Smooth muscle cell of the coronary artery (primary cell): ENCODE results near the gene VPS18. TPM values are rescaled to one million over a fixed set of nuclear protein-coding genes. Genes with fewer than 3 reads are reported as not detected.

Source experiments
- total RNA-seq: library from RNA; depleted of rRNA; stranded (reverse); fragments of >200 nt; gene quantifications from 2 replicates; pipeline ENCODE4 v1.2.3, GENCODE V29; 2014; ENCODE audit warnings: low replicate concordance

VPS18 gene, protein sequence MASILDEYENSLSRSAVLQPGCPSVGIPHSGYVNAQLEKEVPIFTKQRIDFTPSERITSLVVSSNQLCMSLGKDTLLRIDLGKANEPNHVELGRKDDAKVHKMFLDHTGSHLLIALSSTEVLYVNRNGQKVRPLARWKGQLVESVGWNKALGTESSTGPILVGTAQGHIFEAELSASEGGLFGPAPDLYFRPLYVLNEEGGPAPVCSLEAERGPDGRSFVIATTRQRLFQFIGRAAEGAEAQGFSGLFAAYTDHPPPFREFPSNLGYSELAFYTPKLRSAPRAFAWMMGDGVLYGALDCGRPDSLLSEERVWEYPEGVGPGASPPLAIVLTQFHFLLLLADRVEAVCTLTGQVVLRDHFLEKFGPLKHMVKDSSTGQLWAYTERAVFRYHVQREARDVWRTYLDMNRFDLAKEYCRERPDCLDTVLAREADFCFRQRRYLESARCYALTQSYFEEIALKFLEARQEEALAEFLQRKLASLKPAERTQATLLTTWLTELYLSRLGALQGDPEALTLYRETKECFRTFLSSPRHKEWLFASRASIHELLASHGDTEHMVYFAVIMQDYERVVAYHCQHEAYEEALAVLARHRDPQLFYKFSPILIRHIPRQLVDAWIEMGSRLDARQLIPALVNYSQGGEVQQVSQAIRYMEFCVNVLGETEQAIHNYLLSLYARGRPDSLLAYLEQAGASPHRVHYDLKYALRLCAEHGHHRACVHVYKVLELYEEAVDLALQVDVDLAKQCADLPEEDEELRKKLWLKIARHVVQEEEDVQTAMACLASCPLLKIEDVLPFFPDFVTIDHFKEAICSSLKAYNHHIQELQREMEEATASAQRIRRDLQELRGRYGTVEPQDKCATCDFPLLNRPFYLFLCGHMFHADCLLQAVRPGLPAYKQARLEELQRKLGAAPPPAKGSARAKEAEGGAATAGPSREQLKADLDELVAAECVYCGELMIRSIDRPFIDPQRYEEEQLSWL
- 36.3 and 54.9 TPM in 2 replicates for total RNA-seq

DNA sequence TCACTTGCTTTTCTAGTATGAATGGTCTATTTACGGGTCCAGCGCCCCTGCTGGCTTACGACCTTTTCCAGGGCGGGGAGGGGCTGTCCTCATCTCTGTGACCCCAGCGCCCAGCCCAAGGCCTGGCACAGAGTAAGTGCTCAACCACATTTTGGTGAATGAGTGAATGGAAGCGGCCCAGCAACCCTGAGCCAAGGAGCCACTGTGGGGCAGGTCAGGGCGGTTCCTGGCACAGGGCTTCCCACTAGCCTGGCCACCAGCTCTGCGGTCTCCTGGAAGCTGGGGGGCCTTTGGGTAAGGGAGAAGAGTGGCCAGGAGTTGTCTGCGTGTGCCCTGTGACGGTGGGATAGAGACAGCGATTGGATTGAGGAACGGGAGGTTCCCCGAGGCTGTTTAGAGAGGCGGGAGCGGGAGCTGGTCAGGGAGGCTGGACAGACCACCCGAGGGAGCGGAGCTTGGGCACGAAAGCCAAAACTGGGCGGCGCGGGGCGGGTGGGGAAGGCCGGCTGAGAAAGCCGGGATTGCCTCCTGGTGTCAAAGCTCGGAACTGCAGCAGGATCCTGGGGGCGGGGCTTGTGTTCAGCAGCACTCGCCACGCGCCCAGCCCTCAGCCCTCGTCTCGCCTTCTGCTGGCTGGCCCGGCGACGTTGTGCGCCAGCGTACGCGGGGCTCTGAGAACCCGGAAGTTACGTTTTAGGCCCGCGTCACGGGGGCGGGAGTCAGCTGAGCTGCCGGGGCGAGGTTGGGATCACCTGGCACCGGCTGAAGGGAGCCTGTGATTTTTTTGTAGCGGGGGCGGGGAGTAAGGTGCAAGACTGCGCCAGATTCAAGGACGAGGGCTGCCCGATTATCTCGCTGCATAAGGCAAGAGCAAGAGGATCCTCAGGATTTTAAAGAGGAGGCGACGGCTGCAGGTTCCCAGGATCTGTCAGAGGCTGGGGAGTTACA lies at the start of gene VPS18:
Gene VPS18 (plus strand): TSS at position 718 of the 948 bp plus-strand sequence. CDS start 319 bp downstream, outside the sequence.

DNA sequence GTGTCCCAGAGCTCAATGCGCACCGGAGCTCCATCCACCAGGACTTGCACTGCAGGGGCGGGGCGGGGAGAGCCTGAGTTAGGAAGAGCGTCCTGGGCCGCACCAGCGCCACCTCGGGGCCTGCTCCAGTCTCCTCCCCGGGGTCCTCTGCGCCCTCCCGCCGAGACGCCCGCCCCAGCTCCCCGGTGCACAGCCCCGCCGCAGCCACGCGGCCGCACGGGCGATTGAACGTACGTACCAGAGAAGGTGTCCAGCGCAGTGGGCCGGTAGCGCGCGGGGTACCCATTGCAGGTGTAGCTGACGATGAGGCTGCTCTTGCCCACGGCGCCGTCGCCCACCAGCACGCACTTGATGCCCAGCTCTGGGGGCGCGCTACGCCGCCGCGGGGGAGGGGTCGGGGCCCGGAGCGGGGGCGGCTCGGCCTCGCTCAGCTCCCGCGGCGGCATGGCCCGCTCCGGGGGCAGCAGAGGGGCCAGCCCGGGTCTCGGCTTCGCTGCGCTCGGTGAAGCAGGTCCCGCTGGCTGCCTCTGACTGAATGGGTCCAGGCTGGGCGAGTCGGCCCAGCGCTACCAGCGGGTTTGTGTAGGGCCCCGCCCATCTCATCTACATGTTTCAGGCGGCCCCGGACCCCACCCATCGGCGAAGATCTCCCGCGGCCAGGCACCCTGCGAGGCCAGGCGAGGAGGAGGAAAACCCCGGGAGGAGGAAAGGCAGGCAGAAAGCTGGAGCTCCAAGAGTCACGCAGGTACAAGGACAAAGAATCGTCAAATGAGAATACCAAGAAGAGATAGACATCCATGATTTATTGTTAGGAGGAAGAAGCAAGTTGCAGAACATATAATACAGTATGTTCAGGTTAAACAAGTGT lies 20.3 kb upstream of the VPS18 start, which contains the start of gene RHOV:
Gene RHOV (minus strand): TSS at position 541 of the 868 bp plus-strand sequence. CDS start 95 bp downstream, at position 446.

DNA sequence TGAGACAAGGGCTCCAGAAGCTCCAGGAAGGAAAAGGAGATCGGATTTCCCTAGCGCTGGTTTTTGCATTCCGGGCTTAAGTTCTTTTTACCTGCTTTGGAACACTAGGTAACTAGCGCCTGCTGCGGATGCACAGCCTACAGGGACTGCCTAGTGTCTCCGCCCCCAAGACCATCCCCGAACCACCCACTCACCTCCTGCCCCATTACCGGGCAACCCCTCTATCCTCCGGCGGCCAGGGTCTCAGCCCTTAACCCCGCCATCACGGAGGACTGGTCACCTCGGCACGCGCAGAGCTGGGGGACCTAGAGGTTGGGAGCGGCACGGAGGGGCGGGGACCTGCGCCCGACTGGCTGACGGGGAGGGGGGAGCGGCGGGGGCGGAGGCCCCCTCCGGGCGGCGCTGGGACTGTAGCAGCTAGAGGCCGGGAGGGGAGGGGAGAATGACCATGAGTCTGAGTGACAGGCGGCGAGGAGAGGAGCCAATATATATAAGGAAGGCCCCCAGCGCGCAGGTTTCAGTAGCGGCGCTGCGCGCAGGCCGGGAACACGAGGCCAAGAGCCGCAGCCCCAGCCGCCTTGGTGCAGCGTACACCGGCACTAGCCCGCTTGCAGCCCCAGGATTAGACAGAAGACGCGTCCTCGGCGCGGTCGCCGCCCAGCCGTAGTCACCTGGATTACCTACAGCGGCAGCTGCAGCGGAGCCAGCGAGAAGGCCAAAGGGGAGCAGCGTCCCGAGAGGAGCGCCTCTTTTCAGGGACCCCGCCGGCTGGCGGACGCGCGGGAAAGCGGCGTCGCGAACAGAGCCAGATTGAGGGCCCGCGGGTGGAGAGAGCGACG lies 34.8 kb downstream of the VPS18 start, which contains the start of gene DLL4:
Gene DLL4 (plus strand): TSS at position 520 of the 839 bp plus-strand sequence. CDS start 329 bp downstream, outside the sequence.

DNA sequence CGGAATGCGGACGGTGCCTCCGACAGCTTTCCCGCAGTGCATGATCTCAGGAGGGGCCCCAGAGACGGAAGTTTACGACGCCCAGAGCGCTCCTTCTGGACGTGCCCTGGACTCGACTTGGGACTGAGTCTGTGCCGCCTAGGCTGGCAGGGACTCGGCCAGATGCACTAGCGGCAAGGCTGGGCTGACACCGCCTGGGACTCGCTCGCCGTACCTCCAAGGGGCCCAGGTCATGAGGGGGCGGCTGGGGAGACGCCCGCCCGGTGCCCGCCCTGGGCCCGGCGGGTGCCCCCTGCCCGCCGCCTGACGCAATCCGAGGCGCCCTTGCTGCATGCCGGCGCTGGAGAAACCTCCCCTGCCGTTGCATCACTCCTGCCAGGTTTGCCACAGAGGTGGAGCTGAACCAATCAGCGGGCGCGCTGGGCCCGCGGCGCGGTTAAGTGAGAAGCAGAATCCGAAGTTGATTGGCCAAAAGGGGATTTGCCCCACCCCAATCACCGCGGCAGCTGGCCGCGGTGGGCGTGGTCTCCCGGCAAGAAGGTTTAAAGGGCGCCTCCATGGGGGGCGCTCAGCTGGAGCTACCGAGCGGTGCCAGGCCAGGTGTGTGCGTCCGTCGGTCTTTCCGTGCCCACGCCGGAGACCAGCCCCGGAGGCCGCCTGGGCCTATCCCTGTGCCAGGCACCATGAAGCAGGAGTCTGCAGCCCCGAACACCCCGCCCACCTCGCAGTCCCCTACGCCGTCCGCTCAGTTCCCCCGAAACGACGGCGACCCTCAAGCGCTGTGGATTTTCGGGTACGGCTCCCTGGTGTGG lies 58.9 kb downstream of the VPS18 start, which contains the start of gene CHAC1:
Gene CHAC1 (plus strand): TSS at position 571 of the 812 bp plus-strand sequence. CDS start 113 bp downstream, at position 684.

Other genes with a start within 250 kb of the VPS18 start
- gene RAD51, start 199.3 kb upstream of the VPS18 start, total RNA-seq, result 0.70 and 3.2 TPM in 2 replicates
- 16.7 and 20.5 TPM in 2 replicates for gene RMDN3, start 139.2 kb upstream of the VPS18 start, total RNA-seq
- gene GCHFR, start 130.4 kb upstream of the VPS18 start, total RNA-seq, result 1.5 and 2.5 TPM in 2 replicates
- under 0.01 TPM in 1 of 2 replicates, not detected in the other for gene C15orf62, start 124.5 kb upstream of the VPS18 start, total RNA-seq
- gene ZFYVE19, start 87.4 kb upstream of the VPS18 start, total RNA-seq, result 13.2 and 13.9 TPM in 2 replicates
- 15.6 and 30.9 TPM in 2 replicates for gene DNAJC17, start 87.0 kb upstream of the VPS18 start, total RNA-seq
- gene PPP1R14D, start 65.7 kb upstream of the VPS18 start, total RNA-seq, result not detected in 2 replicates
- 0.23 TPM in 1 of 2 replicates, not detected in the other for gene SPINT1, start 50.4 kb upstream of the VPS18 start, total RNA-seq
- gene RHOV, start 20.2 kb upstream of the VPS18 start, total RNA-seq, result under 0.01 TPM in 1 of 2 replicates, not detected in the other
- under 0.01 and 1.6 TPM in 2 replicates for gene DLL4, start 34.9 kb downstream of the VPS18 start, total RNA-seq
- 5.7 and 31.8 TPM in 2 replicates for gene CHAC1, start 59.0 kb downstream of the VPS18 start, total RNA-seq
- 13.0 and 20.5 TPM in 2 replicates for gene INO80, start 221.8 kb downstream of the VPS18 start, total RNA-seq